22Rv1 (cell line): ENCODE results near the gene RER1.

Experiments used
- H3K27ac ChIP-seq: fragments of 450-650 bp; 2 replicates; pipeline ENCODE4 v1.5.1; 2017
- CTCF ChIP-seq: fragments of 450-650 bp; IDR thresholded peaks from 2 replicates; pipeline ENCODE4 v1.5.1; 2017; ENCODE audit warnings: mild to moderate bottlenecking
- ZFX ChIP-seq: fragments of 450-650 bp; IDR thresholded peaks from 2 replicates; pipeline ENCODE4 v1.6.1; 2017; ENCODE audit warnings: antibody characterized with exemption, borderline replicate concordance

The RER1 gene

GRCh38 chr1:2375246-2375922, 16.3 kb upstream of the RER1 start:
- TF ChIP-seq CTCF (no peak), ZFX (no peak)
- no peak overlapping the region for H3K27ac ChIP-seq

- no peak overlapping the region for H3K27ac ChIP-seq
- TF ChIP-seq ZFX (no peak), CTCF (no peak)
Measured at GRCh38 chr1:2375923-2376260, 15.7 kb upstream of the RER1 start.

- no peak for TF ChIP-seq CTCF
- TF ChIP-seq ZFX: no peak
- H3K27ac ChIP-seq: no peak overlapping the region
Measured at GRCh38 chr1:2376261-2376741, 15.3 kb upstream of the RER1 start.

GRCh38 chr1:2376931-2377672, 14.5 kb upstream of the RER1 start:
- no peak overlapping the region for H3K27ac ChIP-seq
- TF ChIP-seq CTCF (no peak), ZFX (no peak)

GRCh38 chr1:2377751-2378440, 13.7 kb upstream of the RER1 start:
- no peak overlapping the region for H3K27ac ChIP-seq
- TF ChIP-seq CTCF: no peak
- TF ChIP-seq ZFX: no peak

- no peak overlapping the region for H3K27ac ChIP-seq
- TF ChIP-seq CTCF (no peak), ZFX (no peak)
Measured at GRCh38 chr1:2378441-2378851, 13.2 kb upstream of the RER1 start.
